Subcutaneous abdominal adipose tissue (tissue), 5 donors: ENCODE results near the gene SKOR2.

Source experiments
- H3K27ac ChIP-seq: one replicate; pipeline ENCODE4 v1.7.0; 2013; ENCODE audit warnings: low read depth, mild to moderate bottlenecking, inconsistent platforms, low read length, moderate library complexity
- H3K27me3 ChIP-seq, 5 donors: one replicate each; pipeline ENCODE4 v1.7.0; 2013; ENCODE audit warnings: low read length in 5 of 5, inconsistent platforms in 1 of 5; ENCODE audit not compliant: control insufficient read depth in 5 of 5, insufficient read depth in 4 of 5
- H3K36me3 ChIP-seq, 5 donors: one replicate each; pipeline ENCODE4 v1.7.0; 2013; ENCODE audit warnings: low read length in 5 of 5; ENCODE audit not compliant: control insufficient read depth in 5 of 5, insufficient read depth in 5 of 5
- H3K4me1 ChIP-seq, 5 donors: one replicate each; pipeline ENCODE4 v1.7.0; 2013; ENCODE audit warnings: low read length in 5 of 5, mild to moderate bottlenecking in 3 of 5, moderate library complexity in 1 of 5; ENCODE audit not compliant: control insufficient read depth in 5 of 5, insufficient read depth in 5 of 5
- H3K4me3 ChIP-seq, 5 donors: one replicate each; pipeline ENCODE4 v1.7.0; 2013; ENCODE audit warnings: low read length in 5 of 5, low read depth in 1 of 5
- H3K9ac ChIP-seq, 5 donors: one replicate each; pipeline ENCODE4 v1.7.0; 2013; ENCODE audit warnings: low read length in 5 of 5, mild to moderate bottlenecking in 4 of 5, moderate library complexity in 3 of 5
- H3K9me3 ChIP-seq, 5 donors: one replicate each; pipeline ENCODE4 v1.7.0; 2013; ENCODE audit warnings: low read length in 5 of 5; ENCODE audit not compliant: control insufficient read depth in 5 of 5
- donor health status: healthy.
- donor health status: healthy.
- donor health status: healthy.
- donor health status: healthy.
- donor health status: healthy.

Gene SKOR2

DNA sequence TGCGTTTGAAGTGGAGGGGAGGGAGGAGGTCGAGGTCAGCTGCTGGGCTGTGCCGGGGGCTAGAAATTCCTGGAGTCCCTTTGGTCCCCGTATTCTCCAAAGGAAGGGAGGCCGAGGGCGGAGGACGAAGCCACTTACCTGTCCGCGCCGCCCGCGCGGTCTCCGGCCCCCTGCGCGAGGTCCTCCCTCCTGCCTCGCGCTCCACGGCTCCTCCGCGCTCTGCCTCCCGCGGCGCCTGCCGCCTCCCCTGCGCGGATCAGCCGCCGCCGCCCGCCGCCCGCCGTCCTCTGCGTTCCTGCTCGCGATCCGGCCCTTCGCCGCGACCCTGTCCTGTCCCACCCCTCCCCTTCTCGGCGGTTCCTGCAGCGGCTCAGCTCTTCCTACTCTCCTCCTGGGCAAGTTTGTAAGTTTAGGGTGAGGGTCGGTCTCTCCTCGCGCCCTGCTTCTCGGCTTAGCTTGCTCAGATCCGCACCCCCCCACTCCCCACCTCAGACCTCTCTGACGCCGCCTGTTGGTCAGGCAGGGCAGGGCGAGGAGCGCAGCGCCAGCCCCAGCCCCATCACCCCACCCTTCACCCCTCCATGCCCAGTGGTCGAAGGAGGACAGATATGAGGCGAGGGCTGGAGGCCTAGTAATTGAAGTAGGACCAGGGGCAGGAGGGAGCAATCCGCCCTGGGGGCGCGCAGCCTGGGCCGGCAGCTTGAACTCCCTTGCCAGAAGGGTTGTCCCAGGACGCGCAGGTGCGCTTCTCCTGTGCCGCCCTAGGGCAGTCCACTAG, 9.7 kb upstream of the SKOR2 start:
- H3K4me1 ChIP-seq: peaks cover 0 to 17% (median 12%) of the 10 kb centered on the region in 5 donors
- no peak overlapping the region for H3K9ac ChIP-seq
- H3K9me3 ChIP-seq: peaks cover 0 to 3% (median 3%) of the 10 kb centered on the region in 5 donors
- H3K4me3 ChIP-seq: no peak overlapping the region
- peaks cover 47 to 81% (median 69%) of the 10 kb centered on the region in 5 donors for H3K27me3 ChIP-seq
- no peak overlapping the region for H3K27ac ChIP-seq
- no peaks in the 10 kb centered on the region for H3K36me3 ChIP-seq

DNA sequence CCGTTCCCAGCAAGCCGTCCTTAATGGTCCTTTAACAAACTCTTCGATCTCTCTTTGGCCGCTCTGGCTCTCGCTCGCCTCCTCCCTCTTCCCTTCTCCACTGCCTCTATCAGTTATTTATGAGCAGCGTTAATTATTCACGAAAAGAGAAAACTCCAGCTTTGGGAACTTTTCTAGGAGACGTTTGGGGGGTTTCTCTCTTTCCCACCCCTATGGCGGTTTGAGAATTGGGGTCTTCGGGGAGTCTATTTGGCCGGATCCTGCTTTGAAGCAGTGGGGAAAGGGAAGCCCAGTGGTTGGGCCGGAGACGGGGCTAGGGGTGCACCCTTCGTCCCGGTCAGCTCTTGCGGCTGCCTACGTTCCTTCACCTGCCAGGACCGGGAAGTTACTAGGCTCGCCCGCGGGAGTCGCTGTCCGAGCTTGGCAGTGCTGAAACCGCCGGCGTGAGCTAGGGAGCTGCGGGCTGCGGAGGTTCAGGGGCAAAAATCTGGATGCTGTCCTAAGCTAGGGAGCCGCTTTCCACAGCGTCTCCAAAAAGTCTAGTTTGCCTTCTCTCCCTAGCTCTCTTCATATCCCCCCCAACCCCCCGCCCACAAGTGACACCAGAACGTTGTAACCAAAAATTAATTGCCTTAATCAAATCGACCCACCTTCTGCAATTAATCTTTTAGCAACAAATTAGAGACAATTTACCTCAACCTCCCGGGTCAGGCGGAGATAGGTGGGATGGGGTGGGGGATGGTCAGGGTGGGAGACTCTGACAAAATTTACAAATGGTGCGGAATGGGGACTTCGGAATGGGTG, 8.9 kb upstream of the SKOR2 start:
- H3K4me3 ChIP-seq: no peak overlapping the region
- H3K27me3 ChIP-seq: peaks cover 47 to 81% (median 69%) of the 10 kb centered on the region in 5 donors
- H3K9me3 ChIP-seq: peaks cover 0 to 4% (median 3%) of the 10 kb centered on the region in 5 donors
- H3K4me1 ChIP-seq: peaks cover 0 to 17% (median 12%) of the 10 kb centered on the region in 5 donors
- no peaks in the 10 kb centered on the region for H3K36me3 ChIP-seq
- no peak overlapping the region for H3K9ac ChIP-seq
- no peak overlapping the region for H3K27ac ChIP-seq

- Histone ChIP-seq H3K27me3 (peaks cover 43 to 80% (median 64%) of the 10 kb centered on the region in 5 donors), H3K4me1 (peaks cover 0 to 5% (median 3%) of the 10 kb centered on the region in 5 donors), H3K4me3 (no peak overlapping the region), H3K9ac (no peak overlapping the region), H3K9me3 (peaks cover 0 to 5% (median 3%) of the 10 kb centered on the region in 5 donors), H3K27ac (no peak overlapping the region), H3K36me3 (no peaks in the 10 kb centered on the region)
Measured at GRCh38 chr18:47254341-47254939, 3.0 kb upstream of the SKOR2 start.

DNA sequence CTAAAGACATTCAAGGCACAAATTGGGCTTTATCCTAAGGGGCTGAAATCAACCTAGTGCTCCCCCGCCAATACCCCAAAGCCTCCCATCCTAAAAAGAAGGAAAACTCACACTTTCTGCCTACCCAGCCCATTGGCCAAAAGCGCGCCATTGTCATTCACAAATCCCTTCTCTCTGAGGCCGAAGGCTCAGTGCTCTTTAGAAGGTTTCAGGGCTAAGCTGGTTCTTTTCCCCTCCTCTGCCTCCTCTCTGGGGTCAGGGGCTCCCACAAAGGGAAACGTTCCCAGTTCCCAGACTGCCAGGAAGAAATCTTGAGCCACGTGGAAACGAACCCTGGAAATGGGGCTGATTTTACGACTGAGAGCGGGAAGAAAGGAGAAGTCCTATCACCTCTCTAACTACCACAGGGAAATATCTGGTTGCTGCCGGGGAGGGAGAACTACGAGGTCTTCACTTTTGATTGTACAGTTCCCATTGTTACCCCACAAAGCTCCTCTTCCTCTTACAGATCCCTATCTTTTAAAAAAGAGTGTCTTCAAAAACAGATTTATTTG, 1.7 kb upstream of the SKOR2 start:
- Histone ChIP-seq H3K9ac (no peak overlapping the region), H3K36me3 (no peaks in the 10 kb centered on the region), H3K27me3 (peaks cover 53 to 84% (median 67%) of the 10 kb centered on the region in 5 donors), H3K4me3 (no peak overlapping the region), H3K9me3 (peaks cover 0 to 7% (median 3%) of the 10 kb centered on the region in 5 donors), H3K4me1 (peaks cover 0 to 5% (median 3%) of the 10 kb centered on the region in 5 donors), H3K27ac (no peak overlapping the region)

DNA sequence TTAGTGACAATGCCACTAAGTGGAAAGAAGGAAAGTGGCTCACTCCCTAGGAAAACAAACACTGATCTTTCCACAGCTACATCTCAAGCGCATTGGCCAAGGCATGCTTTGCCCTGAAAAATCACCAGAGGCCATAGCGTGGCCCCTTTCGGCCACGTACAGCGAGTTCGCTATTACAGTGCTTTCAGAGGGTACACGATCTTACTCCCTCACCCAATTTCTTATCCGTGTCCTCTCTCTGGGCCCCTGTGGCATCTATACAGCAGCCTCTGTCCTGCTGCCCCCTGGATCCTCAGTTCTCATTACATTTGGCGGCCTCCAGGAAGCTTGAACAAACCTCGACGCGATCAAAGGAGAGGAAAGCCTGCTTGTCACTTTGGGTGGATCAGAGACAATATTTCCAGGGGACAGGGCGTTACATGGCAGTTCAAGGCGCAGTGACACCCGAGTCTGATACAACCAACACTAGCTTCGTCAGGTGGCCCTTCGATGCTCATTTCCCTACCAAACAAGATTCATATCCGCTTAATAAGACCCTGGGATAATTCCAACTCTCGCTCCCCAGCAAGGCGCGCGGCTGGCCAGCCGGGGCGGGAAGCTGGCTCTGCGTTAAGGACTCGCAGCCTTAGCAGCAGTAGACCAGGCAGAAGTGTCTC, 941 bp downstream of the SKOR2 start:
- Histone ChIP-seq H3K27ac (no peak overlapping the region), H3K27me3 (peaks cover 52 to 85% (median 68%) of the 10 kb centered on the region in 5 donors), H3K9me3 (peaks cover 0 to 7% (median 5%) of the 10 kb centered on the region in 5 donors), H3K4me3 (no peak overlapping the region), H3K4me1 (peaks cover 0 to 10% (median 6%) of the 10 kb centered on the region in 5 donors), H3K9ac (no peak overlapping the region), H3K36me3 (no peaks in the 10 kb centered on the region)

DNA sequence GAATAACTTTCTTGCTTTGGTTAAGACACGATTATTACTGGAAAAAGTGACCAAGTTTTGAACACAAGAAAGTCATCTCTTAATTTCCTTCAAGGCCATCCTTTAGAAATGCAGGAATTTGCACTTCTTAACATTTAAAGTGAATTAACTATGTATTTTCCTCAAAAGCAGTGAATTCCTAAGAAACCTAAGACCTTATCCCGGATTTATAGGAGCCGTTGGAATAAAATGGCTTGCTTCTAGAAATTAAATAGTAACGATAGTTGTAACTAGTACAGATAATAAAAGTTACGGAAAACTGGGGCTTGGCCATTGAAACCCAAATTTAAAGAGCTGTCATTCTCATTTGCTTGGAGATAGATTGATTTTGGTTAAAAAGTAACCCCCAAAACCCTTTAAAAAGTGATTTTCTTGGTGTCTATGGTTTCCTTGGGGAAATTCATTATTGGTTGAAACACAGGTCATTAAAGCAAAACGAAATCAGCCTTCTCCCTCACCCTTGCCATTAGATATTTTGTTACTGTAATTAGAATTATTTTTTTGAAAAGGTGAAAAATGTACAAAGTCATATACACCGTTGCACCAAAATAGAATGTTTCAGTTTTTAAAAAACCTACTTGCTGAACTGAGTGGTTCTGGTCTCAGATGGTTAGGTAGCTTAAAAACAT, 2.0 kb downstream of the SKOR2 start:
- H3K27me3 ChIP-seq: peaks cover 52 to 84% (median 68%) of the 10 kb centered on the region in 5 donors
- no peak overlapping the region for H3K27ac ChIP-seq
- H3K9ac ChIP-seq: no peak overlapping the region
- no peak overlapping the region for H3K4me3 ChIP-seq
- H3K9me3 ChIP-seq: peaks cover 0 to 5% (median 2%) of the 10 kb centered on the region in 5 donors
- H3K36me3 ChIP-seq: no peaks in the 10 kb centered on the region
- H3K4me1 ChIP-seq: peaks cover 0 to 10% (median 6%) of the 10 kb centered on the region in 5 donors

DNA sequence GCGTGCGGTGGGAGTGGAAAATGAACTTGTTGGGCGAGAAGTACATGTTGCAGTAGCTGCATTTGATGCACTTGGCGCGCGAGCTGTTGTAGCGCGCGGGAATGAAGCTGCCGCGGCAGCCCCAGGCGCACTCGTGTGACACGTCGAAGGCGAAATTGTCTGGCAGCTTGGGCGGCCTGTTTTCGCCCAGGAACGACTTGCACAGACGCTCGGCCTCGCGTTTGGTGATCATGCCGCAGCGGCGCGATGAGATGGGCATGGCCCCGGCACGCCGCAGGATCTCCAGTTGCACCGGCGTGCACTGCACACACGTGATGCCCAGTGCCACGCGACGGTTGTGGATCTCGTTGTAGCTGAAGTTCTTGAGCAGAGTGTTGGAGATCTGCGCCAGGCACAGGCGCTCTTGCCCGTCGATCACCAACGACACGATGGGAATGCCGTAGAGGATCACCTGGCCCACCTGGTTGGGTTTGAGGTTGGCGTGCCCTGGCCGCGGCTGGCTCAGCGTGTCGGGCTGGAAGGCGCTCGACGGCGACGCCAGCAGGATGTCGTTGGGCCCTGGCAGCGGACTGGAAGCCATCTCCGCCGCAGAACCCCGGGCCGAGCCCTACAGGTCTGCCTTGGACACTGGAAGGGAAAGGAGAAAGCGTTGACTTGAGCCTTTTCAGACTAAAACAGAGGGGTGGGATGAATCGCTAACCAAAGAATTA, 2.7 kb downstream of the SKOR2 start:
- H3K27me3 ChIP-seq: peaks cover 46 to 83% (median 63%) of the 10 kb centered on the region in 5 donors
- peaks cover 0 to 10% (median 6%) of the 10 kb centered on the region in 5 donors for H3K4me1 ChIP-seq
- no peak overlapping the region for H3K27ac ChIP-seq
- no peak overlapping the region for H3K9ac ChIP-seq
- H3K4me3 ChIP-seq: no peak overlapping the region
- no peaks in the 10 kb centered on the region for H3K36me3 ChIP-seq
- peaks cover 0 to 5% (median 2%) of the 10 kb centered on the region in 5 donors for H3K9me3 ChIP-seq

DNA sequence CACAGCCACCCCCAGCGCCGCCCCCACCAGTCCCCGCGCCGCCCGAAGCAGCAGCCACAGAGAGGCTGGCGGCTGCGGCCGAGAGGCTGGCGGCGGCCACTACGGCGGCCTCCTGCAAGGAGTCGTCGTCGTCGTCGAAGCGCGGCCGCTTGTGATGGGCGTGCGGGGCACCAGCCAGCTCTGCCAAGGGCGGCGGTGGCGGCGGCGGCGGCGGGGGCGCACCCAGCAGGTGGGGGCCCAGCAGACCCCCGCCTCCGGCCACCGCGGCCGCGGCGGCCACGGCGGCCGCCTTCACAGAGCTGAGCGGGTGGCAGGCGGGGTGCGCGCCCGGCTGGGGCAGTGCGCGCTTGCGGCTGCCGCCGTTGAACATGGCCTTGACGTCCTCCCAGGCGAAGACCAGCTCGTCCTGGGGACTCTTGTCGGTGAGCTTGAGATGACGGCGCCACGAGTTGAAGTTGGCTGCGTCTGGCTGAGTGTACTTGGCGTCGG, 3.3 kb downstream of the SKOR2 start:
- H3K4me3 ChIP-seq: no peak overlapping the region
- H3K36me3 ChIP-seq: no peaks in the 10 kb centered on the region
- no peak overlapping the region for H3K9ac ChIP-seq
- H3K27me3 ChIP-seq: peaks cover 43 to 78% (median 60%) of the 10 kb centered on the region in 5 donors
- peaks cover 0 to 10% (median 6%) of the 10 kb centered on the region in 5 donors for H3K4me1 ChIP-seq
- H3K27ac ChIP-seq: no peak overlapping the region
- H3K9me3 ChIP-seq: peaks cover 0 to 5% (median 2%) of the 10 kb centered on the region in 5 donors
